Erythroblast (primary cell): ENCODE measurements around the gene EEFSEC.

Experiments used
- DNase-seq, 2 experiments: peaks; one replicate each; lab custom pipeline; 2025; lab: John Stamatoyannopoulos, UW
- GATA1 ChIP-seq: IDR thresholded peaks from 2 replicates; pipeline ENCODE4 v1.6.1; 2011; ENCODE audit warnings: low read depth, mild to moderate bottlenecking, control low read depth, low read length, moderate library complexity
- POLR2A ChIP-seq: IDR thresholded peaks from 2 replicates; pipeline ENCODE4 v1.6.1; 2011; ENCODE audit warnings: mild to moderate bottlenecking, low read length

The EEFSEC gene

DNA sequence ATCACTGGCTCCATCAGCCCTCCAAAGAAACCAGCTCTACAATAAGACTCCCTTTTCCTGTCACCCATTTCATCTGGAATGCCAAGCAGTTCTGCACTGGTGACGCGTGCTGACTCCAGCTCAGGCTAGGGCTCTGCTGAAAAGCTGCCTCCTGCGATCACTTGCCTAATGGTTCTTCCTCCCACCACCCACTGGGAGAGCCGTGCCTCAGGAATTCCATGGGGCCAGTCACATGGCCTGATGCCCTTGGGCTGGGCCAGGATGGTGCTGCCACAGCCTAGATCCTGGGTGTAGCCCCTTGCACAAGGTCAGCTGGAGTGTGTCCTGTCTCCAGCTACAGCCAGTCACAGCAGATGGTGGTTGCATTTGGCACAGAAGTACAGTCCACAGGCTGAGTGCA is 214.5 kb downstream of the EEFSEC start:
- DNase-seq = no peak
- TF ChIP-seq POLR2A = no peak
- no peak for TF ChIP-seq GATA1

DNA sequence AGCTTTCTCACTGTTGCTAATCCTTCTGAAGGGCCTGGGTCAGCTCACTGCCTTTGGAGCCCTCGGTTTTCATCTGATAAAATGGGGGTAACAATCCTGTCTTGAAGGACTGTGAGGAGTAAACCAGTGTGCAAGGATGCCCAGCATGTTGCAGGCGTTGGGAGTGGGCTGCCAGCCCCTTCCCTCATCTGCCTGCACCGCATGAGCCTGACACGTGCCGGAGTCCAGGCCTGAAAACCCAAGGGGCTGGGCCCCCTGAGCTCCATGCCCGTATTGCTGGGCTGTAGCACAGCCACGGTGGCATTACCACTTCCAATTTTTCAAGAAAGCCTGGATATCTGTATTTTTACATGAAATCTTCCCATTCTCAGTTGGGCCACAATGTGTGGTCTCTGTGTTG is 215.3 kb downstream of the EEFSEC start:
- DNase-seq = no peak
- TF ChIP-seq GATA1 (no peak), POLR2A (no peak)

DNA sequence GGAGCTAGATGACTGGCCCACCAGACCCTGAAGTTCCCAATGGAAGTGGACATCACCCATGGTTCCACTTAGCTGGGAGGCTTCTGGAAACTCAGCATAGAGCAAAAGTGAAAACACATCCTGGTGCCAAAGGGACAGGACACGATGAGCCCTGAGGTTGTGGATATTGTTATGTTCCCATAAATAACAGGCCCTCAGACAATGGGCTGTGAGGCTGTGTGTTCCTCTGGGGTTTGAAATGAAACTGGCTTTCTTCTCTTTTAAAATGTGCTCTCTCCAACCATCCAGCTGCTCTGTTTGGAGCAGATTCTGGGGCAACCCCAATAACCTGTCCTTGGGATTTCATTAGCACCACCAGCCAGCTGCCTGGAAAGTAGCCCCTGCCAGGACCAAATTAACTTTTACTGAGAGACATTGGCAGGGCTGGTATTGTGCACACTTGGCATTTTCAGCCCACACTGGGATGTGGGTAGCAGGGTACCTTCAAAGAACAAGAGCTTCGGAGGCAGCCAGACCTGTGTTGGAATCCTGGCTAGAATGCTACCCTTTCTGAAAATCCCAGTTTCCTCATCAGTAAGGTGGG is 215.9 kb downstream of the EEFSEC start:
- no peak for DNase-seq
- TF ChIP-seq GATA1 = no peak
- TF ChIP-seq POLR2A = no peak

DNA sequence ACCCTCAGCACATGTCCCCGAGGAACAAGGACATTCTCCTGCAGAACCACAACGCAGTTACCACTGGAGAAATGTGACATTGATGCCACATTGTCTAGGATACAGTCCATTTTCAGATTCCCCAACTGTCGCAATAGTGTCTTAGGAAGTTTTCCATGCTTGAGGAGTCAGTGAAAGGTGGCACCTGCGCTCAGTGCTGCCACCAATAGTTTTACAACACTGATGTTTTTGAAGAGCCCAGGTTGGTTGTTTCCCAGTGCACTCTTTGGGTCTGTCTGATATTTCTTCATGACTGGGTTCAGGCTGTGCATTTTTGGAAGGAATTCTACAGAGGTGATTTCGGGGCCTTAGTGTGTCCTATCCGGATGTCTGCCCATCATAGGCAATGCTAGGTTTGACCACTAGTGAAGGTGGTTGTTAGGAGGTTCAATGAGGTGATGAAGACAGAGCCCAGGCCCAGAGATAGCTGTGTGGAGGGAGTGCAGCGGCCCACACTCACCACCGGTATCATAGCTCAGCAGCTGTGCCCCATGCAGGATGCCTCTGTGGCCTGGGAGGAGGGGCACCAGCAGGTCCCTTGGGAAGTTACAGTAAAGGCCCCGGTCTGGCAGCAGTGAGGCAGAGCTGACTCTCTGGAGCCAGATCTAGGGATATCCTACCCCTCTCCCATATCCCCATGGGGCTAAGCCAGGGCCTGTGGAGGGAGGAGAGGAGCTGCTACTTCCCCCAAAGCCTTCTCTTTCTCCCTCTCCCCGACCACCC is 216.8 kb downstream of the EEFSEC start:
- TF ChIP-seq POLR2A (no peak), GATA1 (no peak)
- DNase-seq = peak; percentile 15 to 38

DNA sequence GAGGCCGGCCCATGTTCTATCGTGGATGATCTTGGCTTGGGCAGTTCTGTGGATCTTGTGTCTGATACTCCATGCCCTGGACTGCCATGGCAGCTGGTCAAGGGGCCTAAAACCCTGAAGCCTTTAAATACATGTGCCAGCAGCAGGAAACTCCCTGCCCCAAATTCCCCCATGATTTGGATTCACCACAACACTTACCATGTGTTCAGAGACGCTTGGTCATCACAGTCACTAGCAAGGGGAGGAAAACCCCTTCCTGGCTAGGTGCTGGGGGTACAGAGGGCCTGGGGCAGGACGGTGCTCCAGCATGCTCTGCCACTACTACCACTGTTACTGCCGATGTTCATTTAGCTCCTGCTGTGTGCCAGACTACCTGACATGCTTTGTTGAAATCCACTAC is 219.0 kb downstream of the EEFSEC start:
- TF ChIP-seq POLR2A (no peak), GATA1 (no peak)
- DNase-seq = no peak

DNA sequence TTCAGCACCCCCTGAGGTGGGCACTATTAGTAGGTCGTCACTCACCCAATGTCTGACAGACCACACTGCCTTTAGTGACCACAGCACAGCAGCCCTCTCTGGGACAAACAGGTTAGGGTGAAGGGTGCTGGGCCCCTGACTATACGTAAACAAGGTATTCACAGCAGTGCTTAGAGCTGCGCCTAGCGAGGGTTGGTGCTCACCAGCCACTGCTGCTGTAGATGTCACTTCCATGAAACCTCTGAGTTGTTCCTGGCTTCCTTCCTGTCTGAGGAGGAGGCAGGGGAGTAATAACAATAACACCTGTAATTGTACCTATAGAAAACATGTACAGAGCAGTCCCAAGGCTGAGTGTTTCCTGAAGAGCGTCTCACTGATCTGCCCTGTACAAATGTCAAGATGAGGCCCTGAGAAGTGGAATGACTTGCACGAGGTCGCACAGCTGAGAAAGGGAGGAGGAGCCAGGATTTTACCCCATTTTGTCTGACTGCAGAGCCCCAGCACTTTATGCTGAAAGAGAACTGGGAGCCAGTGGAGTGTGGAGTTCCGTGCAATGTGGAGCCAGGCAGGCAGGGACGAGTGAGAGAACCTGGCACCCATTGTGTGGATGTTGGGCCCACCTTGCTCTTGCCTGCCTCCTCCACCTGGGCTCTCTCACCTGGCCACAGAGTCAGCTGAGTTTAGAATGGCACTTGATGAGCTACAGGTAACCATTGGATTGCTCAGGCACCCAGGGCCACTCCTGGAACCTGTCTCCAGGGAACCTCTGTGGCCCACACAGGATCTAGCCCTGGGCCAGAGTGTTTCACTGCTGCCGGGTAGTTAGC is 219.6 kb downstream of the EEFSEC start:
- no peak for DNase-seq
- TF ChIP-seq GATA1 (no peak), POLR2A (no peak)

DNA sequence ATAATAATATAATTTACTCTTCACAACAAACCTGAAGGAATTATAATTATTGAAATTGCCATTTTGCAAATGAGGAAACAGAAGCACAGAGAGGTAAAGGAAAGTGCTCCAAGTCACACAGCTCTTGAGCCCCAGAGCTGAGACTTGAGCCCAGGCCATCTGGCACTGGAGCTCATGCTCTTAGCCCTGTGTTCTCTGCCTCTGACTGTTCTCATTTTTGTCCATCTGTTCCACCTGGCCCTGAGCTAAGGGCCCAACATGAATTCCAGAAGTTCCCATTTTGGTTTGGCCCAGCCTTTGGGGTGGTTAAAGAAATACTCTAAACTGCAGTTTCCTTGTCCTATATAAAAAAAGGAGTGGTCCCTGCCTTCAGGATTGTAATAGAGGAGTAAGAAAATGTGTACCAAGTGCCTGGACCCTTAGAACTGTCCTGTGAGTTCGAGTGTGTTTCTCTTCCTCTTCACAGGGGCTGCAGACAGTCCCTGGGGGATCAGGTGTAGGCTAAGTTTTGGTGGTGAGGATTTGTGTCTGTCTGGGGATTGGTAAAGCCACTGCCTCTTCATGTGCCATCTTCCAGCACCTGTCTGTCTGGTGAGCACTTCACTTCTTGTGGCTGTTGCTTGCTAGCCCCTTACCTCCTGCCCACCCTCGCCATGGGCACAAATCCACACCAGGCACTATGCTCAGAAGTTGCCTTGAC is 221.6 kb downstream of the EEFSEC start:
- DNase-seq = no peak
- TF ChIP-seq POLR2A = no peak
- TF ChIP-seq GATA1 = no peak

DNA sequence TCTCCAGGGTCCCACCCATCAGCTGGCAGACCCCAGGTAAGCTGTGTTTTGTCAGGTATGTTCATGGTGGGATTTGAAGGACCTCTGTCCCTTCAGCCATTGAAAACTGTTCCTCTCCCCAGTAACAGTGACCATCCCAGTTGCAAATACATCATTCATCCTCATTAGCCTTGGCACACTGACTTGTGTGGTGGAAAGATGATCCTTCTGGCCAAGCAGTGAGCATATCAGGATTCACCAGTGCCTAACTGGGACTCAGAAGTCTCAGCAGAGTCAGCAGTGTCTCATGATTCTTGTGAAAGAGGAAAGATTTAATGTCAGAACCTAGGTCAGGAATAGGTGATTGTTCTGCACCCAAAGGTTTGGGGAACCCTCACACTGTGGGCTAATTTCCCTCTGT is 223.2 kb downstream of the EEFSEC start:
- TF ChIP-seq GATA1 = no peak
- TF ChIP-seq POLR2A = no peak
- no peak for DNase-seq

DNA sequence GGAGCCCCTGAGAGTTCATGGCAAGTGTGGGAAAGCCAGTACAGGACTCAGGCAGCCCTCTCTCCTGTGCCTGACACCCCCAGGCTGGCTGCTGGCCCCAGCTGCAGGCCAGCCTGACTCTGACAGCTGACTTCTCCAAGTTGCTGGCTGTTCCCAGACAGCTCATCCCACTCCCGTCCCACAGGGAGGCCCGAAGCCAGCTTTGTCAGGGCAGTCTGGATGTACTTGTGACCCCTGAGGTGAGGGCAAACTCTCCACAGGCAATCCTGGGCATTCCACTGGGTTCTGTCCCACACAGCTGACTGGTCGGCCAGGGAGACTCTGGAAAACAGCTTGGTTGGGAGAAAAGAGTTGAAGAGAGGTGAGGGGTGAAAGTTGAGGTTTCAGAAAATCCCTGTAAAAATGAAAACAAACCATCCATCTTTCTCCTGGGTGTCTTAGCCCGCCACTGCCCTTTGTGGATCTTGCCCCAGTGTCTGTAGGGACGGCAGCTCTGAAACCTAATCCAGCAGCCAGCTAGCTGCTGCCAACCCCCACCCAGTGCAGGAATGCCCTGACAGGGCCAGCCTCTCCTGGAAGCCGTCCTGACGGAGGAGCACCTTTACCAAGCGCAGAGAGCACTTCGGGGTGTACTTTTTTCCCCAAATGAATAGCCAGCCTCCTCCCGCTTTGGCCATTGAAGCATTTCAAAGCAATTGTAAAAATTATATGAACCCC is 225.5 kb downstream of the EEFSEC start:
- no peak for DNase-seq
- TF ChIP-seq GATA1 = no peak
- TF ChIP-seq POLR2A = no peak

DNA sequence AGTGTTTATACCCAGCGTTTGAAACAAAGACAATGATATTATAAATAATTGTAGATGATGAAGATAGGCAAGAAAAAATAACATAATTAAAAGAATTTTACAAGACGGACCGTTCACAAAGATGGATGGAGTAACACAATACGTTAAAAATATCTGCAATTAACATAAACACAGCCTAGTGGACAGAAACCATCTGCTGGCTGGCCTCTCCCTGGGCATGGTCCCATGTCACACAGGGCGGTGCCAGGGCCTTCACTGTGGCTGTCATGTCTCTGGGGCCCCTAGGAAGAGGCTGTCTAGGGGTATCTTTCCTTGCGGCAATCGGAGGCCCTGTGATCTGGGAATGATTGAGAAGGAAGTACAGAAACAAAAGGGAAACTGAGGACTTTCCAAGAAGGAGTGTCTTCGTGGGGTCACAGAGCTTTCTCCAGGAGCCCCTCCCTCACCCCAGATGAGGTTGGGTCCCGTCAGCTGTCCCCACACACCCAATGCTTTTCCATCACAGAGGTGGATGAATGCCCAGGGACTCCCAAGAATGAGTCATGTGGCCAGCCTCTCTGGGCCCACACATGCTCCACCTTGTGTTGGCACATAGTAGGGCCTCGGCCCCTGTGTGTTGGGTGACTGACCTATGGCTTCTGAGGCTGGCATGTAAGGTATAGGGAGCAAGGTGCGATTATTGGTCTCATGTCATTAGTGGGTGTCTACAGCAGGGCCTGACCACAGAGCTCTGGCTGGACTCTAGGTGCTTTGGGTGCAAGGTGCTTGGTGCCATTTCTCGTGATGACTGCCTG is 226.3 kb downstream of the EEFSEC start:
- TF ChIP-seq GATA1 (no peak), POLR2A (no peak)
- no peak for DNase-seq

DNA sequence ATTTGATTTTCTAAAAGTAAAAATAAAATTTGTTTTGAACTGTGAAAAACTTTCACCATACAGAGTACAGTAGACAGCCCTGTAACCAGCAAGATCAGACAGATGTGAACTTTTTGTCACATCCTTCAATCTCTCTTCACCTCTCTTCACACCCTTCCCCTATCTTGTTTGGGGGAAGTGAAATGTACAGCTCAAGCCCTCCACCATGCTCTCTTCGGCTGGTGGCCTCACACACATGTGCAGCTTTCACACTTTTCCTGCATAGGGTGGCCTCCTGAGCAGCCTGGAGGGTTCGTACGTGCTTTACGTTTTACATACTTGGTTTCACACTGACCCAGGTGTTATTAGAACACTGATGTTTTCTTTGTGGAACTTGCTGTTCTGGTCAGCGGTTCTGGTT is 227.0 kb downstream of the EEFSEC start:
- DNase-seq = no peak
- TF ChIP-seq POLR2A (no peak), GATA1 (no peak)

DNA sequence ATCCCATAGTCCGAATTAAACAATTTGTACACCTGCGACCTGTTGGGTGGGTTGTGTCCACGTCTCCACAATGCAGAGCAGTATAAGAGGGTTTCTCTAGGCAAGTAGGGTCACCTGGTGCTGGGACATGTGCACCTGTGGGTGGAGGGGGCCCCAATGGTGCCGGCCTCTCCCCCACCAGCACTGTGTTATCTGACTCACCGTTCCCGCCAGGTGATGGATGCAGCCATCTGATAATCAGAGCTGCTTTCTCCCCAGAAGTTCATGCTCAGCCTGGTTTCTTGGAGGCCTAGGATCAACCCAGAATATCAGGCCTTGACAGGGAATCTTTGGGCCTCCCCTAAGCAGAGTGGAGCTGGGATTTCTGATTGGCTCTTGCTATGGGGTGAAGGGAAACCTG is 227.4 kb downstream of the EEFSEC start:
- TF ChIP-seq GATA1 (no peak), POLR2A (no peak)
- DNase-seq = no peak

DNA sequence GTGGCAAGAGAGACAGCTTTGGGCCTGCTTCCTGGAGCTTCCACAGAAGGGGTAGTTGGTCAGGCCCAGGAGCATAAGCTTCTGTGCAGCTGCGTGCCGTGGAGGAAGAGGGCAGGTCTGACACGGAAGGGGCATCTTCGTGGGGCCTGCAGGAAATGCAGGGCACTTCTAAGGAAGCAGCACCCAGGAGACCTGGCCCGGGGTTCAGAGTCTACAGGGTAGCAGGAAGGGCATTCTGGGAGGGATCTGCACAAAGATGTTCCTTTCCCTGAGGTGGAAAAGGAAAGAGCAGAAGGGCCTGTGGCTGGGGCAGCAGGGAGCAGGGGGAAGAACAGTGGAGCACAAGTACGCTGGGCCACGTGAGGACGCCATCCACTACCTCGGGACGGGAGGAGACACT is 228.3 kb downstream of the EEFSEC start:
- no peak for DNase-seq
- no peak for TF ChIP-seq POLR2A
- no peak for TF ChIP-seq GATA1
